Measurements from ENCODE around the gene JAG2. TPM values are rescaled to one million over a fixed set of nuclear protein-coding genes. Genes with fewer than 3 reads are reported as not detected.

JAG2 gene
- total RNA-seq, 1 donor from 2014 or later, result 26.1 TPM

- peak within 1 kb of the TSS; percentile 73 for H3K27ac ChIP-seq (replicated peaks)
- intact Hi-C loops (cut with micrococcal nuclease), result no loop called here
- peak; percentile 66 for DNase-seq
Observed at GRCh38 chr14:105180592-105181548, 12.3 kb upstream of the JAG2 start, which contains the start of gene NUDT14. Gene NUDT14 (minus strand): TSS chr14:105181312. CDS start chr14:105181209, 103 bp downstream.

GRCh38 chr14:105179191-105179590, 10.6 kb upstream of the JAG2 start:
- no peak for TF ChIP-seq CTCF (IDR thresholded peaks at IDR 0.05; ENCODE audit: borderline replicate concordance)
- Histone ChIP-seq H3K4me3 (no peak overlapping the region), H3K27ac (replicated peaks) (no peak overlapping the region), H3K36me3 (no peaks in the 10 kb centered on the region), H3K4me1 (peaks cover 30% of the 10 kb centered on the region), H3K9me3 (replicated peaks) (no peaks in the 10 kb centered on the region), H3K27me3 (ENCODE audit: low read depth) (no peaks in the 10 kb centered on the region)
- intact Hi-C loops (cut with micrococcal nuclease), result no loop called here
- no peak for DNase-seq

More at GRCh38 chr14:105180592-105181548, 12.3 kb upstream of the JAG2 start, which contains the start of gene NUDT14:
- Histone ChIP-seq H3K4me1 (peaks cover 30% of the 10 kb centered on the region), H3K9me3 (replicated peaks) (no peaks in the 10 kb centered on the region), H3K27me3 (ENCODE audit: low read depth) (no peaks in the 10 kb centered on the region), H3K36me3 (no peaks in the 10 kb centered on the region), H3K4me3 (peak within 1 kb of the TSS; percentile 68)
- no peak for TF ChIP-seq CTCF (IDR thresholded peaks at IDR 0.05; ENCODE audit: borderline replicate concordance)

GRCh38 chr14:105178868-105179140, 10.2 kb upstream of the JAG2 start:
- H3K27ac ChIP-seq (replicated peaks), result no peak overlapping the region
- no peaks in the 10 kb centered on the region for H3K27me3 ChIP-seq (ENCODE audit: low read depth)
- intact Hi-C loops (cut with micrococcal nuclease), result no loop called here
- TF ChIP-seq CTCF (IDR thresholded peaks at IDR 0.05; ENCODE audit: borderline replicate concordance), result no peak
- DNase-seq, result no peak
- no peaks in the 10 kb centered on the region for H3K36me3 ChIP-seq
- peaks cover 30% of the 10 kb centered on the region for H3K4me1 ChIP-seq
- no peak overlapping the region for H3K4me3 ChIP-seq
- H3K9me3 ChIP-seq (replicated peaks), result no peaks in the 10 kb centered on the region

GRCh38 chr14:105178069-105178867, 9.7 kb upstream of the JAG2 start:
- intact Hi-C loops (cut with micrococcal nuclease), result no loop called here
- no peak for DNase-seq
- no peaks in the 10 kb centered on the region for H3K27me3 ChIP-seq (ENCODE audit: low read depth)

More at GRCh38 chr14:105178069-105178867, 9.7 kb upstream of the JAG2 start:
- H3K4me3 ChIP-seq, result no peak overlapping the region
- H3K4me1 ChIP-seq, result peaks cover 30% of the 10 kb centered on the region
- H3K9me3 ChIP-seq (replicated peaks), result no peaks in the 10 kb centered on the region
- no peak overlapping the region for H3K27ac ChIP-seq (replicated peaks)
- H3K36me3 ChIP-seq, result no peaks in the 10 kb centered on the region
- no peak for TF ChIP-seq CTCF (IDR thresholded peaks at IDR 0.05; ENCODE audit: borderline replicate concordance)

All from left ventricle myocardium inferior (tissue), 1 donor.